ENCODE results near the gene MYO1C. TPM values are rescaled to one million over a fixed set of nuclear protein-coding genes. Genes with fewer than 3 reads are reported as not detected.

Gene MYO1C
- 139 and 153 TPM in 2 replicates for total RNA-seq

GRCh38 chr17:1492249-1493206 lies at the start of gene MYO1C:
MYO1C (minus strand) TSS chr17:1492686; CDS start chr17:1492487, 199 bp downstream.

GRCh38 chr17:1516388-1517161 lies 24.1 kb upstream of the MYO1C start, which contains the start of gene INPP5K:
INPP5K (minus strand) TSS chr17:1516612; CDS start chr17:1516499, 113 bp downstream.

DNA sequence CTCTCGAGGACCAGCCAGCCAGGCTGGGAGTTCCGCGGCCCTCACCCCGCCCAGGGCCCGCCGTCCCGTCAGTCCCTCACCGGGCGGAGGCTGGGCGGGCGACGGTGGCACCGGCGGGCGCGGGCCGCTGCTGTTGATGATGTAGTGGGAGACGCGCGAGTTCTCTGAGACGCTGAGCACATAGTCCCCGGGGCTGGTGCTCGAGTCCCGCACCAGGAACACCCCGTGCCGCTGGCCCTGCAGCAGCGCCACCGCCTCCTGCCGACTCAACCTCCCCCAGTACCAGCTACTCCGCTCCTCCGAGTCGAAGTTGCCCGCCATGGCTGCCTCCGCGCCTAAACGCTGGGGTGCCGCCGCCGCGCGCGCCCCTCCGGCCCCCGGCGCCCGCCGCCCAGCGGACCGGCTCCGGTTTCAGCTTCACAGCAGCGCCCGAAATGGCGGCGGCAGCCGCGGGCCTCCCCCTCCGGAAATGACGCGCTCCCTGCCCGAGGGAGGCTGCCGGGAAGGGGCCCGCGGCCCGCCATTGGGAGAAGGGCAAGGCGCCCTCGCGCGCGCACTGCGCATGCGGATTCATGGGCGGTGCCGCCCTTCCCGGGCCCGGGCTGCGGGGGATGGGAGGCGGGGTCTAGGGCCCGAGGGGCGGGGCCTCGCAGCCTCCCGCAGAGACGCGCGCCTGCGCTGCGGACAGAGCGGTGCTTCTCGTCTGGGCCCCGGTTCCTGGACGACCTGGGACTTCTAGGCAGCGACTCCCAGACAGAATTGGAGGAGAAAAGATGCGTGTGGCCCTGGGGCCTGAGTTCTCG lies 36.5 kb downstream of the MYO1C start, which contains the start of gene CRK:
CRK (minus strand) TSS at position 436 of the 803 bp plus-strand sequence; CDS start at position 321, 115 bp downstream.

Other genes starting within 250 kb of the MYO1C start
- gene BHLHA9, start 222.2 kb downstream of the MYO1C start, total RNA-seq = not detected in 2 replicates
- gene TRARG1, start 213.0 kb downstream of the MYO1C start, total RNA-seq = not detected in 2 replicates
- 405 and 717 TPM in 2 replicates for gene YWHAE, start 92.5 kb downstream of the MYO1C start, total RNA-seq
- 51.5 and 58.7 TPM in 2 replicates for gene CRK, start 36.5 kb downstream of the MYO1C start, total RNA-seq
- 49.7 and 51.0 TPM in 2 replicates for gene INPP5K, start 23.9 kb upstream of the MYO1C start, total RNA-seq
- 33.9 and 36.4 TPM in 2 replicates for gene PITPNA, start 70.1 kb upstream of the MYO1C start, total RNA-seq
- 7.3 and 17.2 TPM in 2 replicates for gene SLC43A2, start 136.1 kb upstream of the MYO1C start, total RNA-seq
- 2.7 and 13.0 TPM in 2 replicates for gene SCARF1, start 153.0 kb upstream of the MYO1C start, total RNA-seq
- gene RILP, start 157.2 kb upstream of the MYO1C start, total RNA-seq = 10.8 and 13.9 TPM in 2 replicates
- gene PRPF8, start 192.2 kb upstream of the MYO1C start, total RNA-seq = 187 and 236 TPM in 2 replicates
- 1.3 and 4.6 TPM in 2 replicates for gene TLCD2, start 217.7 kb upstream of the MYO1C start, total RNA-seq
- 29.2 and 60.6 TPM in 2 replicates for gene WDR81, start 232.0 kb upstream of the MYO1C start, total RNA-seq

All from mesangial cell (primary cell).